Measurements from ENCODE around the gene AJAP1. TPM values are rescaled to one million over a fixed set of nuclear protein-coding genes. Genes with fewer than 3 reads are reported as not detected.

AJAP1 gene
- total RNA-seq, 1 donor from 2014 or later, result 0.26 TPM

- Histone ChIP-seq H3K27me3 (ENCODE audit: control insufficient read depth, insufficient read depth, low read length) (no peaks in the 10 kb centered on the region), H3K36me3 (ENCODE audit: control insufficient read depth, insufficient read depth, low read length) (no peaks in the 10 kb centered on the region), H3K4me3 (ENCODE audit: low read depth, low read length) (no peak overlapping the region)
- no peak for DNase-seq (ENCODE audit: low read depth)
- FAIRE-seq, result no peak
- TF ChIP-seq CTCF (IDR thresholded peaks at IDR 0.05; ENCODE audit: insufficient read depth, low read length, severe bottlenecking), result no peak
Measured at GRCh38 chr1:4726620-4727341, 72.4 kb downstream of the AJAP1 start.

GRCh38 chr1:4728319-4729089 lies 74.1 kb downstream of the AJAP1 start:
- TF ChIP-seq CTCF (IDR thresholded peaks at IDR 0.05; ENCODE audit: insufficient read depth, low read length, severe bottlenecking), result no peak
- Histone ChIP-seq H3K4me3 (ENCODE audit: low read depth, low read length) (no peak overlapping the region), H3K27me3 (ENCODE audit: control insufficient read depth, insufficient read depth, low read length) (no peaks in the 10 kb centered on the region), H3K36me3 (ENCODE audit: control insufficient read depth, insufficient read depth, low read length) (no peaks in the 10 kb centered on the region)
- FAIRE-seq, result no peak
- DNase-seq (ENCODE audit: low read depth), result no peak

- DNase-seq (ENCODE audit: low read depth), result no peak
- Histone ChIP-seq H3K27me3 (ENCODE audit: control insufficient read depth, insufficient read depth, low read length) (no peaks in the 10 kb centered on the region), H3K36me3 (ENCODE audit: control insufficient read depth, insufficient read depth, low read length) (no peaks in the 10 kb centered on the region), H3K4me3 (ENCODE audit: low read depth, low read length) (no peak overlapping the region)
- FAIRE-seq, result no peak
- TF ChIP-seq CTCF (IDR thresholded peaks at IDR 0.05; ENCODE audit: insufficient read depth, low read length, severe bottlenecking), result no peak
Measured at GRCh38 chr1:4729090-4729471, 74.7 kb downstream of the AJAP1 start.

GRCh38 chr1:4730078-4730477 lies 75.7 kb downstream of the AJAP1 start:
- FAIRE-seq (no peak), DNase-seq (ENCODE audit: low read depth) (no peak)
- no peaks in the 10 kb centered on the region for H3K36me3 ChIP-seq (ENCODE audit: control insufficient read depth, insufficient read depth, low read length)
- no peak overlapping the region for H3K4me3 ChIP-seq (ENCODE audit: low read depth, low read length)
- no peak for TF ChIP-seq CTCF (IDR thresholded peaks at IDR 0.05; ENCODE audit: insufficient read depth, low read length, severe bottlenecking)
- H3K27me3 ChIP-seq (ENCODE audit: control insufficient read depth, insufficient read depth, low read length), result no peaks in the 10 kb centered on the region

- Histone ChIP-seq H3K4me3 (ENCODE audit: low read depth, low read length) (no peak overlapping the region), H3K27me3 (ENCODE audit: control insufficient read depth, insufficient read depth, low read length) (no peaks in the 10 kb centered on the region), H3K36me3 (ENCODE audit: control insufficient read depth, insufficient read depth, low read length) (no peaks in the 10 kb centered on the region)
- no peak for FAIRE-seq
- TF ChIP-seq CTCF (IDR thresholded peaks at IDR 0.05; ENCODE audit: insufficient read depth, low read length, severe bottlenecking), result no peak
- DNase-seq (ENCODE audit: low read depth), result no peak
Measured at GRCh38 chr1:4733446-4734177, 79.2 kb downstream of the AJAP1 start.
